OCI-LY3 (cell line): ENCODE measurements around the gene RBM17.

Experiments
- H2AFZ ChIP-seq: fragments of 200-600, 300-600 bp; shearing (Covaris generic); 2 replicates; pipeline ENCODE4 v1.6.0; 2014; ENCODE audit warnings: antibody characterized with exemption, low read depth, low read length
- H3K27ac ChIP-seq: fragments of 200-600, 300-600 bp; sonication (generic); 2 replicates; pipeline ENCODE4 v1.5.1; 2014; ENCODE audit warnings: mild to moderate bottlenecking, low read length, moderate library complexity, mixed read lengths
- H3K27me3 ChIP-seq: fragments of 200-600, 300-600 bp; sonication (generic); 2 replicates; pipeline ENCODE4 v1.6.1; 2014; ENCODE audit warnings: low read depth, low read length, mixed read lengths
- H3K36me3 ChIP-seq: fragments of 200-600, 300-600 bp; sonication (generic); replicated peaks from 2 replicates; pipeline ENCODE3; 2014; ENCODE audit warnings: low read depth, low read length, mixed read lengths
- H3K4me1 ChIP-seq: fragments of 300-600, 200-600 bp; sonication (generic); 2 replicates; pipeline ENCODE4 v1.6.1; 2014; ENCODE audit warnings: low read length, mixed read lengths
- H3K4me2 ChIP-seq: fragments of 200-600, 300-600 bp; sonication (generic); 2 replicates; pipeline ENCODE4 v1.6.1; 2014; ENCODE audit warnings: low read length, mixed read lengths
- H3K4me3 ChIP-seq: fragments of 300-600, 200-600 bp; sonication (generic); 2 replicates; pipeline ENCODE4 v1.5.1; 2014; ENCODE audit warnings: antibody characterized with exemption, mild to moderate bottlenecking, low read length, moderate library complexity
- H3K79me2 ChIP-seq: fragments of 300-600, 200-600 bp; shearing (Covaris generic); 2 replicates; pipeline ENCODE4 v1.6.1; 2014; ENCODE audit warnings: mild to moderate bottlenecking, low read length, mixed read lengths
- H3K9ac ChIP-seq: fragments of 300-600, 200-600 bp; shearing (Covaris generic); 2 replicates; pipeline ENCODE4 v1.6.0; 2014; ENCODE audit warnings: mild to moderate bottlenecking, low read length, moderate library complexity
- H3K9me3 ChIP-seq: fragments of 200-600, 300-600 bp; shearing (Covaris generic); 2 replicates; pipeline ENCODE4 v1.6.1; 2014; ENCODE audit warnings: low read length, mixed read lengths; ENCODE audit not compliant: insufficient read depth
- H4K20me1 ChIP-seq: fragments of 200-600, 300-600 bp; sonication (generic); 2 replicates; pipeline ENCODE4 v1.6.1; 2016; ENCODE audit warnings: low read length, mixed read lengths; ENCODE audit not compliant: insufficient read depth
- CTCF ChIP-seq: fragments of 200-600, 300-600 bp; sonication (generic); IDR thresholded peaks from 2 replicates; pipeline ENCODE4 v1.5.1; 2014; ENCODE audit warnings: antibody characterized with exemption, low read length, low read depth
- EZH2phosphoT487 ChIP-seq: fragments of 200-600 bp; shearing (Covaris generic); IDR thresholded peaks from 2 replicates; pipeline ENCODE4 v1.6.1; 2018; ENCODE audit warnings: antibody characterized with exemption, mixed run types, low read depth

The RBM17 gene

GRCh38 chr10:6053816-6054631 lies 34.8 kb upstream of the RBM17 start:
- TF ChIP-seq EZH2phosphoT487, result no peak
- TF ChIP-seq CTCF, result no peak
- no peaks in the 10 kb centered on the region for H3K27me3 ChIP-seq
- peaks cover 7% of the 10 kb centered on the region for H3K36me3 ChIP-seq
- no peak overlapping the region for H3K4me3 ChIP-seq
- H3K79me2 ChIP-seq, result peaks cover 9% of the 10 kb centered on the region
- H3K9me3 ChIP-seq, result no peaks in the 10 kb centered on the region
- peak overlapping the region; percentile 92; the same call in 1 of the 2 replicates for H3K27ac ChIP-seq
- no peak overlapping the region for H2AFZ ChIP-seq
- H3K4me2 ChIP-seq, result peak overlapping the region; percentile 86
- peaks cover 83% of the 10 kb centered on the region for H3K4me1 ChIP-seq
- no peak overlapping the region for H3K9ac ChIP-seq
- no peaks in the 10 kb centered on the region for H4K20me1 ChIP-seq

GRCh38 chr10:6054884-6055283 lies 34.0 kb upstream of the RBM17 start:
- Histone ChIP-seq H4K20me1 (no peaks in the 10 kb centered on the region), H3K4me1 (peaks cover 83% of the 10 kb centered on the region), H3K4me3 (no peak overlapping the region), H3K79me2 (peaks cover 13% of the 10 kb centered on the region), H3K4me2 (no peak overlapping the region), H3K27me3 (no peaks in the 10 kb centered on the region), H3K27ac (no peak overlapping the region), H3K9ac (no peak overlapping the region), H3K36me3 (peaks cover 3% of the 10 kb centered on the region), H2AFZ (no peak overlapping the region), H3K9me3 (no peaks in the 10 kb centered on the region)
- TF ChIP-seq CTCF, result no peak
- TF ChIP-seq EZH2phosphoT487, result no peak

GRCh38 chr10:6055929-6056328 lies 32.9 kb upstream of the RBM17 start:
- H3K36me3 ChIP-seq, result peaks cover 3% of the 10 kb centered on the region
- no peaks in the 10 kb centered on the region for H3K27me3 ChIP-seq
- peaks cover 83% of the 10 kb centered on the region for H3K4me1 ChIP-seq
- TF ChIP-seq EZH2phosphoT487, result no peak
- TF ChIP-seq CTCF, result no peak
- no peak overlapping the region for H2AFZ ChIP-seq
- no peaks in the 10 kb centered on the region for H4K20me1 ChIP-seq
- no peak overlapping the region for H3K27ac ChIP-seq
- H3K9me3 ChIP-seq, result no peaks in the 10 kb centered on the region
- H3K4me3 ChIP-seq, result no peak overlapping the region
- H3K9ac ChIP-seq, result no peak overlapping the region
- no peak overlapping the region for H3K4me2 ChIP-seq
- H3K79me2 ChIP-seq, result peaks cover 20% of the 10 kb centered on the region

GRCh38 chr10:6056411-6057135 lies 32.3 kb upstream of the RBM17 start:
- Histone ChIP-seq H3K4me2 (peak overlapping the region; percentile 26), H3K4me1 (peaks cover 87% of the 10 kb centered on the region), H3K9ac (no peak overlapping the region), H3K79me2 (peaks cover 26% of the 10 kb centered on the region), H2AFZ (no peak overlapping the region), H3K27me3 (no peaks in the 10 kb centered on the region), H3K27ac (no peak overlapping the region), H3K4me3 (no peak overlapping the region), H3K9me3 (no peaks in the 10 kb centered on the region), H4K20me1 (no peaks in the 10 kb centered on the region), H3K36me3 (peaks cover 3% of the 10 kb centered on the region)
- TF ChIP-seq EZH2phosphoT487 (no peak), CTCF (no peak)
